Measurements from ENCODE around the gene DHX36.

The DHX36 gene

GRCh38 chr3:154323891-154324738 is at the start of gene DHX36:
TSS of gene DHX36 (minus strand) at chr3:154324487. CDS start at chr3:154324416, 71 bp downstream.
- DNase-seq, result peak; percentile 95

GRCh38 chr3:154367221-154367620 is 42.9 kb upstream of the DHX36 start:
- no peak for DNase-seq

DNA sequence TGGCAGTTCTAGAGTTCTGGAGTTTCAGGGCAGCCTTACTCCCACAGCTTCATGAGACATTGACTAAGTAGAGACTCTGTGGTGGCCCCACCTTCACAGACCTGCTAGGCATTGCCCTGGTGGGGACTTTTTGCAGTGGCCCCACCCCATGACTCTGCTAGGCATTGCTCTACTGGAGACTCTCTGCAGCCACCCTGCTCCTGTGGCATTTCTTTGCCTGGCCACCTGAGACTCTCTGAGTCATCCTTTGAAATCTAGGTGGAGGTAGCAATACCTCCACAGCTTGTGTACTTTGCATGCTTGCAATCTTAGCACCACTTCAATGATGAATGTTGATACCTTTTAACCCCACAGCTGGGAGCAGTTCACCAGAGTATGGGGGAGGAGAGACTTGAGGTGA is 40.6 kb upstream of the DHX36 start:
- no peak for DNase-seq

- DNase-seq, result no peak
These were observed 36.8 kb upstream of the DHX36 start for GRCh38 chr3:154361099-154361498.

DNA sequence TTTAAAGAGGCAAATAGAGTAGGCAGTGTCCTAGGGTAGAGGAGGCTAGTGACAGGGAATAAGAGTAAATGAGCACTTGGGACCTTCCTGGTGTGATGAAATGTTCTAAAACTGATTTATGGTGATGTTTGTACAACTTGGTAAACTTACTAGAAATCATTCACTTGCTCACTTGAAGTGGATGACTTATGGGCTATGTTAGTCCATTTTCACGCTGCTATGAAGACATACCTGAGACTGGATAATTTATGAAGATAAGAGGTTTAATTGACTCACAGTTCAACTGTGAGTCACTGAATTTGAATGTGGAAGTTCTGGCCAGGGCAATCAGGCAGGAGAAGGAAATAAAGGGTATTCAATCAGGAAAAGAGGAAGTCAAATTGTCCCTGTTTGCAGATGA is 31.7 kb upstream of the DHX36 start:
- DNase-seq, result no peak

GRCh38 chr3:154349223-154349622 is 24.9 kb upstream of the DHX36 start:
- no peak for DNase-seq

DNA sequence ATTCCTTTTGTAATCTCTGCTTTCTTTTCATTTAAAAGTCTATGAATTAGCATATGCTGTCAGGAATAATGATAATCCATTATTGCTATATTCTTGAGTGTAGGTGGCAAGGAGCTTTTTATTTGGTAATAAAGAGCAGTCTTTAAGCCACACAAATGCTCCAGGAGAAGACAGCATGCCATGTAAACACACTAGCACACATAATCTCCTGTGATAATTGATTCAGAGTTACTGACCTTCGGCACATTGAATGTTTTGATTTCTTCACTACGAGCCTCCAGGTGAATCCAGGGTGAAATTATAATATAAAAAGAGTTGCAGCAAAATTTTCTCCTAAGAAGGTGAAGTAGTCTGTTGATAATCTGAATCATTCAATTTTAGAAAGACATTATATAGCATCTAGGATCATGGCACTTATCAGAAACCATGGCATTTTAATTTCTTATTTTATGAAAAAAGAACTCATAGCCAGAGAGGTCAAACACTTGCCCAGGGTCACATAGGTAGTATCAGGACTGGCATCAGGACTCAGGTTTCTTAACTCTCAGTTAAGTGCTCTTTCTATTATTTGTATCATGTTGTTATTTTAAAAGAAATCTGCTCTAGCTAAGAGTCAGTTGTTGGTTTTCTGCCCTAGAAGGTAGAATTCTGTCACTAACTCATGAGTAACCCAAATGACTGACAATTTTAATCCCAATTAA is 21.3 kb upstream of the DHX36 start:
- DNase-seq, result no peak

DNA sequence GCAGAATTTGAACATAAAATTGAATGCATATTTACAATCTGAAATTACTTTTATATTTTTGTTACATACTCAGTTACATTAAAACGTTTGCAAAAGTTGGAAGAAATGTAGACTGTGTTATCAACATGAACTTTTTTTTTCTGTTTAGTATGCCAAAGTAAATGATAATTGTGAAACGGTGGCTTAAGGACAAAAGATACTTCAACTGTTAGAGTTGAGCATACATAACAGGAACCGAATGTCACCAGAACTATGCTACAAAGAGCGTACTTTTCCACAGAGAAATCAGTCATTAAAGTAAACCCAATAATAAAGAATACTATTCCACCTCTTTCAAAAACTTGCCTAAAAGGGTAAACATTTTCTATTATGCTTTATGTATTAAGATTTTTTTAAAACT is 14.3 kb upstream of the DHX36 start:
- DNase-seq, result no peak

GRCh38 chr3:154338008-154338407 is 13.7 kb upstream of the DHX36 start:
- DNase-seq, result no peak

- no peak for DNase-seq
These were observed 10.7 kb upstream of the DHX36 start for GRCh38 chr3:154334973-154335420.

DNA sequence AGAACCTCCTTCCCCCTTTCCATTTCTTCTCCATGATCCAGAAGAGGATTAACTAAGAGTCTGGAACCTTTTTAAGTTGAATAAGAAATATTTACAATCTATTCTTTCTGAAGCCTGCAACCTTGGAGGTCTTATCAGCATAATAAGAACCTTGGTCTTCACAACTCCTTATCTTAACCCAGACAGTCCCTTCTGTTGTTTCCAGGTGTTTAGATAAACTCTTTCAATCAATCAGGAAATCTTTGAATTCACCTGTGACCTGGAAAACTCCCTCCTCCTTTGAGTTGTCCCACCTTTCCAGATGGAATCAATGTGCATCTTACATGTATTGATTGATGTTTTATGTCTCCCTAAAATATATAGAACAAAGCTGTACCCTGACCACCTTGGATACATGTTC is 3.6 kb upstream of the DHX36 start:
- DNase-seq, result no peak

DNA sequence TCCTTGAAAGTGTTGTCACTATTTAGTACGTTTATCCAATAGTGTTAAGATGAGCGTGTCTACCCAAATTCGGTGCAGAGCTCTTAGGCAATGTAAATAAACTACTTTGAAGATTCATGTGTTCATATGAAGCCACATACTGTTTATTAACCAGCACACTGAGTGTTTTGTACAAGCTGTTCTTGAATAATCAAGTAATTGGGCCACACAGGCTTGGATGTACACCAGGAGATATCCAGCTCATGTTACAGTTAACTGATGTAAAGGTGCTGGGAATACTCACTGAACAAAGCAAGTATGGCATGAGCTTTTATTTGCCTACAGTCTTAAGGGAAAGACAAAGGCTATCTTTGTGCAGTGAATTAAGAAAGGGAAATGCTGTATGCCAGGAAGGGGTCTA is 632 bp upstream of the DHX36 start:
- DNase-seq, result no peak

- no peak for DNase-seq
These were observed 7.1 kb downstream of the DHX36 start for GRCh38 chr3:154316974-154317767.

GRCh38 chr3:154314152-154314551 is 10.1 kb downstream of the DHX36 start:
- no peak for DNase-seq

DNA sequence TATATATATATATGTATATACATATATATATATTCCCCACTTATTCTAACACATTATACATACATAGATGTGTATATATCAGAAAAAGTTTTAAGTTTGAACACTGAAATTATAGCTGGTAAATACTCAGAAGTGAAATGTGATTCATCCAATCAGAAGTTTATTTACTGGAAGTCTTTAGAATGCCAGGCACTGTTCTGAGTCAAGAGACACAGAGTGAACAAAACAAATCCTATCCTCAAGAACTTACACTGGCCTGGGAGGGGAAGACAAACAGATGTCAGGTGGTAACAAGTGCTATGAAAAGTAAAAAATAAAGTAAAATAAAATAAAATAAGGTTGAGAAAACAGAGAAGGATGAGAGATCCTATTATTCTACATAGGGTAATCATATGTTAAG is 13.4 kb downstream of the DHX36 start:
- no peak for DNase-seq

DNA sequence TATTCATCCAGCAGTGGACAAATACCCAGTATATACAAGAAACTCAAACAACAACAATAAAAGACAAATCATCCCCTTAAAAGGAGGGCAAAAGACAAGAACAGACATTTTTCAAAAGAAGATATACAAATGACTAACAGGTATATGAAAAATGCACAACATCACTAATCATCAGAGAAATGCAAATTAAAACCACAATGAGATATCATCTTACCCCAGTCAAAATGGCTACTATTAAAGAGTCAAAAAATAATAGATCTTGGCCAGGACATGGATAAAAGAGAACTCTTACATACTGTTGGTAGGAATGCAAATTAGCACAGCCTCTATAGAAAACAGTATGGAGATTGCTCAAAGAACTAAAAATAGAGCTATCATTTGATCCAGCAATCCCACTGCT is 16.9 kb downstream of the DHX36 start:
- no peak for DNase-seq

GRCh38 chr3:154304936-154305335 is 19.4 kb downstream of the DHX36 start:
- no peak for DNase-seq

GRCh38 chr3:154304116-154304786 is 20.0 kb downstream of the DHX36 start:
- DNase-seq, result no peak

DNA sequence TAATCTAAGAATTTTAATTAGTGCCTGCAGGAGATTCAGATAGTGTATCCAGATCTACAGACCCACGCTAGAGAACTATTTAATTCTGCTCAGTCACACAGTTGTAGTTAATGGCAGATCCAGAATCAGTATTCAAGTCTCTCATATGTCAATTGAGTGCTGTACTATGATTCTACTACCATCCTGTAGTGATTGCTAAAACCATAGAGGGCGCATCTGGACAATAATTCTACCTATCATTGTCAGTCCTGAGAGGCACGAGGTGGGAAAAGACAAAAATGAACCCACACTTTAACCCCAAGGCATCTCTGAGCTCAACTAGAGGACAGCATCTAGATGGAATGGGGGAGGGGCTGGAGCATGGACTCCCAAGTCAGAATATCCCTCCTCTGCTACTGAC is 22.7 kb downstream of the DHX36 start:
- no peak for DNase-seq

DNA sequence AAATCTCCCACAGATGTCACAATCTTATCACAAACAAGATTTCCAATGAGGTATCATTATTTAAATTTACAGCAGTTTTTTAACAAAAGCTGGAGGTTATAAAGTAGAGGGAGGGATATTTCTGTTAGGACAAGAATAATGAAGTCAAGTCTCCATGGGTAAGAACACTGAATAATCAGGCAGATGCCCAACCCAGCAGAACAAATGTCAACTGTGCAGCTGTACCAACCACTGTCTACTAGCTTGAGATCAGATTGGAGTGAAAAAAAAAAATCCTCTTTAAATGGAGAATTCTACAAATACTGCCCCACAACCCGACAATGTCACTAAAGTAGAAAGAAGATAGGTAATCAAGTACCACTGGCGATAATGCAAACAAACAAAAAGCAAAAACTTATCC is 30.3 kb downstream of the DHX36 start:
- no peak for DNase-seq

- no peak for DNase-seq
These were observed 34.1 kb downstream of the DHX36 start for GRCh38 chr3:154290187-154290586.

DNA sequence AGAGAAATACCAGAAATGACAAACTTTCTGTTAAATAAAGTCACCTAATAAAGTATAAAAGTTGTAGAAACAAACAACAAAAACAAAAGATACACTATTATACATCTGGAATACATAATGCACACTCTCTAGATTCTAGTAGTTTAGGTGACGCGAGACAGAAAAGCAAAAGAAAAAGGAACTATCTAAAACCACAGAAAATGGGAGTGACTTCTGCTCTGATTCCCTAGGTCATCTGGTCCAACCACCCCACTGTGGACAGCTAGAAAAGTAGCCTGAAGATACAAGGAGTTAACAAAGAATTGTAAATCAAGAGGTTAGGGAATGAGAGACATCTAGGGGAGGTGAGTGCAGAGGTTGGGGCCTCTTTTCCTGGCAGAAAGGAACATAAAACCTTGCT is 39.1 kb downstream of the DHX36 start:
- no peak for DNase-seq

- no peak for DNase-seq
These were observed 44.1 kb downstream of the DHX36 start for GRCh38 chr3:154280161-154280560.

Measured in right hindlimb (tissue), 1 donor.